ENCODE results near the gene ADGRF3.
"Not testable (repeated sequence)": the region's sequence is repeated elsewhere in the genome, so short reads cannot be mapped to it uniquely, and the experiment has no call there.

Gene ADGRF3

DNA sequence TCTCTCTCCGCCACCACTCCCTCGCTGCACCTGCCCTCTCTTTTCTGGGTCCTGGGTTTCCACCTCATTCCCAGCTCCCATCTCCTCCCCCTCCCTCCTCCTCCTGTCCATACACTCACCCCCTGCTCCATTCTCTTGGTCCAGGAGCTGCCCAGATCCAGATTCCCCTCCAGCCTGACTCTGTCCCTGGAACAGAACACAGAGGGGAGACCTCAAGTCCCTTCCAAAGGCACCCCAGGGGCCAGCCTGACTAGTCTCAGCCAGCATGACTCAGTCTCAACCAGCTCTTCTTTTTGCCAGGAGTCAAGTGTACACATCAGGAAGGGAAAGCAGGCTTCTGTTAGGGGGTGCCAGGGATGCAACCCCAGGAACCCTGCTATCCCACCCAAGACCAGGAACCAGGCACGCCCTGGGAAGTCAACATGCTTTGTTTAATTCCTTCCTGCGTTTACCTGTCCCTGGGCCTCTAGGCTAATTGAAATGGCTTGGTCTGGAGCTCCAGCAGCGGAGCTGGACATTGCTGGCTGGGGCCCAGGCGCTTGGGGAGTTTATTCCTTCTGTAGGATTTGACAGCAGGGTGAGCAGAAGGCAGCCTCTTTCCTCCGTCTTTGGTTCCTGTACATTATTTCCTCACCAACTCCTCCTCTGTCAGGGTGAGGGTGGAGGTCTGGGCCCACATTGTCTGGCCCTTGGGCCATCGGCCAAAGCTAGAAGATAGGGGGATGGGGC lies 29.0 kb downstream of the ADGRF3 start:
- DNase-seq (ENCODE audit: low read depth): no peak

DNA sequence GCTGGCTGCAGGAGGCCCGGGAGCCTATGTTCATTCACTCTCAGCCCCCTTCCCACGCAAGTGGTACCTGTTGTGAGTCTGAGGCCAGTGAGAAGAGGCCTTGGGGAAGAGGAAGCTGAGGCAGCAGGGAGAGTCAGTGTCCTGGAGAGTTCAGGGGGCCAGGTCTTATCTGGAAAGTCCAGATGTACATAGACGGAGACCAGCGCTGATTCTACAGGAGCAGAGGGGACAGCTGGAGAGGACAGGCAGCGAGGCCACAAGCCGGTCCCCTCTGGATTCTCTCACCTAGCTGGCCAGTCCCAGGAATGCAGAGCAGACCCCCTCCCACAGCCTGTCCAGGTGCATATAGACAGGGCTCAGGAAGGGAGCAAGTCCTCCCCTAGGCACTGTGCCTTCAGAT lies 29.7 kb downstream of the ADGRF3 start:
- DNase-seq (ENCODE audit: low read depth): no peak

DNA sequence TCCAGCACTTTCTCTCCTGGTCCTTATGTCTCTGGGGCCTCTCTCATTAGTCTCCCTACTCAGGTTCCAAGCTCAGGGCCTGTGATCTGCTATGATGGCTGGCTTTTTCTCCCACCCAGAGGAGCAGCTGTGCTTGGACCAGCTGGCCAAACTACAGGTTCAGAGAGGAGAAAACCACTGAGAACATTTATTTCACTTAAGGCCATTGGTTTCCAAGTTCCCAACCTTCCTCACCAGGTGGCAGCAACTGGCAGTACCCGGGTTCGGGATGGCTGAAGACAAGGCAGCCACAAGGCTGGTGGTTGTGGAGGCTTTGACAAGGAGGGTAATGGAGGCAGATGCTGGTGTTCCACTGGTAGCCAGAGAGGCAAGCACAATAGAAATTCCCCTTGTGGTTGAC lies 30.5 kb downstream of the ADGRF3 start:
- DNase-seq (ENCODE audit: low read depth): no peak

DNA sequence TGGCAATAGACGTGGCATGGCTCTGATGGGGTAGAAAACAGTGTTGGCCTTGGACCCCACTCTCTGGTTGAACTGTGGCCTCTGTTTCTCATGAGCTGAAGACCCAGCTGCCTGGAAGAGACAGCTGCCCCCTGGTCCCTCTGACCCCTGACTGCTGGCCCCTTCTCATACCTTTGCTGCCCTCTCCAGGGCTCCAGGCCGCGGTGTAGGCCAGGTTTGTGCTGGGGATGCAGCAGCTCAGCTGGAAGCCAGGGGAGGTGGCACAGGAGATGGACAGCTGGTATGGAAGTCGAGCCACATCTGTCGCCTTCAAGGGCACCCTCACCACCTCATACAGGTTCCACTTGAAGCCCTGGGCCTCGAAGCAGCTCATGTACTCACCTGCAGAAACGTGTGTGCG lies 32.3 kb downstream of the ADGRF3 start:
- DNase-seq (ENCODE audit: low read depth): no peak

DNA sequence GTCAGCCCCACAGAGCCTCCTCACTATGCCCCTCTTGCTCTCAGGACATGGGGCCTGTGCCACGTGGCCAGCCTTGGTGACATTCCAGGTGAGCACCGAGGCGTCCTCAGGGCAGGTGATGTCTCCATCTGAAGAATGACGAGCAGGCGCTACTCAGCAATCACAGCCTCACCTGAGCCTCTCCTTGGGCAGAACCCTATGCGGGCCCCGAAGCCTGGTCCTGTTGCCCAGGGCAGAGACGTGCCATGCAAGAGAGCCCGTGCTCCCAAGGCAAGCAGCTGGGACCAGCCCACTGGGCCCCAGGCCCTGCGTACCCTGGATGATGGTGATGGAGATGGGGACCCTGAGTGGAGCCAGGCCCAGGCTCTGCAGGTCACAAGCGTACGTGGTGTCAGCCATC lies 33.1 kb downstream of the ADGRF3 start:
- DNase-seq (ENCODE audit: low read depth): no peak

DNA sequence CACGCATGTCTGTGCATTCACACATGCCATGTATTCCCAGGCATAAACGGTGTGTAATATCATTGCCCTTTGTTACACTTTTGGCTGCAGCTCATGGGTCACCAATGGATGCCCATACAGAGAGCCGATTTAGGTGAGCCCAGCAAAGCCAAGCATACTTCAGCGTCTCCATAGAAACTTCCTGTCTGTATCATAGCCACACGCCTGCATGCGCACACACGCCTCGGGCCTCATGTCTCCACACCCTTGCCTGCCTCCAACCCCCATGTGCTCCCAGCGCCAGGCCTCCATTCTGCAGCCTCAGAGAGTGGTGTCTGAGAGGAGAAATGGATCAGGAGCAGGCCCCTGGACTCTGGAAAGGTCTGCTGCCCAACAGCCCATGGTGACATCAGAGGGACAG lies 34.1 kb downstream of the ADGRF3 start:
- DNase-seq (ENCODE audit: low read depth): no peak

DNA sequence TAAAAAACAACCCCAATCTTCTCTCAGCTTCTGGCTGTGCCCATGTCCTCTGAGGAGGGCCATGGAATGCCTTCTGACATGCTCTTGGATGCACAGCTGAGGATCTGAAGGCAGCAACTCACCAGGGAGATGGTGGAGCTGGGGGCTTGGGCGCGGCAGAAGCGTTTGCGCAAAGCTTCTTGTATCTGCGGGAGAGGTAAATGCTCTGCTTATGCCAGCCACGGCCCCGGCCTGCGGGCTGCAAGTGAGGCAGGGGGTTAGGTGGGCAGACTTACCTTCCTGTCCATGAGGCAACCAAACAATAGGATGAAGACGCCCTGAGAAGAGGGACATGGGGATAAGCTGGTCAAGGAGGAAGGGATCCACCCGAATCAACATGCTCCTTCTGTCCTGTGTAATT lies 36.7 kb downstream of the ADGRF3 start:
- DNase-seq (ENCODE audit: low read depth): no peak

DNA sequence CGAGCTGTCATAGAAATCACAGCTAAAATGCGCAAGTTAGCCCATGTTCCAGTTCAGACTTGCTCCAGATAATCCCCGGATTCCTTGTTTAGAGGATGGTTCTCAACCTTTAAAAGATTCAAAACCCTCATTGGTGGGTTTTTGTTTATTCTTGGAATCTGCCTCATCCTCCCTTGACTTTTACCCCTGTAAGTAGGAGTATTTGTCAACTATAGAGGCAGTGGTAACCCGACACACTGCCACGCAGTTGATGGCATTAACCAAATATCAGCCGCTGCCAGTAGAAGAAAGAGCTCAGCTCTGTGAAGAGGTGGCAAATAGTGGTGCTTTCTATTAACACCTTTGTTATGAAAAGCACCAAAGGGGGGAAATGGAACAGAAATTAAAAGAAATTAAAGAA lies 41.0 kb downstream of the ADGRF3 start:
- DNase-seq (ENCODE audit: low read depth): no peak

DNA sequence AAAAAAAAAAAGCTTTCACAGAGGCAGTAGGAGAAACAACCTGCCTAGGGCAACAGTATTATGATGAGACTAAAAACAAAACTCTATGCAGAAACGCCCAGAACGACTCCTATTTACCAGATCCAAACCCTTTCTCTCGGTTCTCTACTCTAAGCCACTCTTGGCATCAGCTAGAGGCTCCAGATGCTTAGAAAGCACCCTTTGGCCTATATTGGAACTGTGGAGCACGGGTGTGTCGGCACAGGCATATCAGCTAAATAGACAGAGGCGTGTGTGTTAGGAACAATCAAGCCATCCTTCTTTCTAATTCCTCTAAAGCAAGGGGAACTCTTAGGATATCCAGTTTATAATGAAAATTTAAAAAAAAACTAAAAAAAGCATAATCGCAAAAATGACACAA lies 41.5 kb downstream of the ADGRF3 start:
- DNase-seq (ENCODE audit: low read depth): not testable (repeated sequence)

DNA sequence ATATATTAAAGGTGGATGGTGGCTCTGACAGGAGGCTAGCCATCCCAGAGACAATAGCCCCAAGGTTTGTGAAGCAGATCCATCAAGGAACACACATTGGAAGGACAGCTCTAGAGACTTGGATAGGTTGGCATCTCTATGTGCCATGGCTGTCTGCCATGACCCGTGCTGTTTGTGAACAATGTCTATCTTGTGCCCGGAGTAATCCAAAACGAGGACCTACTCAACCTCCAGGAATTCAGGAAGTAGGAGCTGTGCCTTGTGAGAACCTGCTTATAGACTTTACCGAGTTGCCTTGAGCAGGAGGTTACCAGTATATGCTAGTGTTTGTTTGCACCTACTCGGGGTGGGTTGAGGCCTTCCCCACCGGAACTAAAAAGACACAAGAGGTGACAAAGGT lies 43.7 kb downstream of the ADGRF3 start:
- DNase-seq (ENCODE audit: low read depth): no peak

DNA sequence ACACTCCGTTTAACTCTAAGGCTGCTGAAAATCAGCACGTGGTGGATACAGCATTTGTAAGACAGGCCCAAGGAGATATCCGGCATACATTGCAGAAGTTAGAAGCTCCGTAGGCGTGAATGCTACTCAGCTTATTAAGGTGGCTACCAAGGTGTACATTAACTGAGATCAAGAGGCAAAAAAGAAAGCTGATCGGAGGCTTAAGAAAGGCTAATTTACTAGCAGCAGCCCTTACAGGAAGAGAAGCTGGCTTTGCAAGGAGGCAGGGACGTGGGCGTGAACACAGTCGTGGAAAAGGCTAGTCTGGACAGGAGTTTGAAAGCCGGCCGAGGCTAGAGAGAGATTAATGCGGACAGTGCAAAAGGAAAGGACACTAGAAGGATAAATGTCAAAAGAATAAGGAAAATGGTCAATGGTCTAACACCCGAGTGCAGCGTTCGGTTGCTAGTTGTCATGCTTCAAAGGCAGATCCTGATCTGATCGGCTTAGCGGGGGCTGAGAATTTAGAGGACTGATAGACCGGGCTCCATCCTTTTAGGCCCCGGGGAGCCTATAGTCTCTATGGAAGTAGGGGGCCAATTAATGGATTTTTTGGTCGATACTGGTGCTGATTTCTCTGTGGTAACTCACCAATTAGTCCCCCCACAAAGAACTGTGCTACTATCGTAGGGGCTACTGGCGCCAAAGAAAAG lies 46.2 kb downstream of the ADGRF3 start:
- no peak for DNase-seq (ENCODE audit: low read depth)

DNA sequence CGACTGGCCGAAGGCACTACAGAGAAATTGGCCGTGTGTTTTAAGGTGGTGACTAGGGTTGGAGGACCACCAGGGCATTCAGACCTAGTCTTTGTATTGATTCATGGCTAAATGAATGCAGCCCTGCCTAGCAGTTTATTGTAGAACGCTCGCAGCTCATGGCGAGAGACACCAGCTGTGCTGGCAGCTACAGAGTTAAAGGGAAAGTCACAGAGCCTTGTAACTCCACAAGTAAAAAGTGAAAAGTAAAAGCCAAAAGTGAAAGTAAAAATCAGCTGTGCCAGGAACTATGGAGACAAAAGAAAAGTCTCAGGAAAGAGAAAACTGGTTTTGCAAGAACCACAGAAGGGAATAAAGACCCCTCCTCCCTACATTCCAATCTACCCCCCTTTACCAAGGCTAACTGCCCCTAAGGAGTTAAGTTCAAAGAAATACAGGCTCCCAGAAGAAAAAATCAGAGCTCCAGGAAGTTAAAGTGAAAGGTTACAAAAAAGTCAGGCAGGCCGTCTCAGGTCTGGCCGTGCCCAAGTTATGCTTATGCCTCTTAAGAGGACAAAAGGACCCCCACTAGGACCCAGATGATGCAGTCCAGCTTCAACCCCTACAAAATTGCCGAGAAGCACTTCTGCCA lies 47.0 kb downstream of the ADGRF3 start:
- DNase-seq (ENCODE audit: low read depth): no peak

DNA sequence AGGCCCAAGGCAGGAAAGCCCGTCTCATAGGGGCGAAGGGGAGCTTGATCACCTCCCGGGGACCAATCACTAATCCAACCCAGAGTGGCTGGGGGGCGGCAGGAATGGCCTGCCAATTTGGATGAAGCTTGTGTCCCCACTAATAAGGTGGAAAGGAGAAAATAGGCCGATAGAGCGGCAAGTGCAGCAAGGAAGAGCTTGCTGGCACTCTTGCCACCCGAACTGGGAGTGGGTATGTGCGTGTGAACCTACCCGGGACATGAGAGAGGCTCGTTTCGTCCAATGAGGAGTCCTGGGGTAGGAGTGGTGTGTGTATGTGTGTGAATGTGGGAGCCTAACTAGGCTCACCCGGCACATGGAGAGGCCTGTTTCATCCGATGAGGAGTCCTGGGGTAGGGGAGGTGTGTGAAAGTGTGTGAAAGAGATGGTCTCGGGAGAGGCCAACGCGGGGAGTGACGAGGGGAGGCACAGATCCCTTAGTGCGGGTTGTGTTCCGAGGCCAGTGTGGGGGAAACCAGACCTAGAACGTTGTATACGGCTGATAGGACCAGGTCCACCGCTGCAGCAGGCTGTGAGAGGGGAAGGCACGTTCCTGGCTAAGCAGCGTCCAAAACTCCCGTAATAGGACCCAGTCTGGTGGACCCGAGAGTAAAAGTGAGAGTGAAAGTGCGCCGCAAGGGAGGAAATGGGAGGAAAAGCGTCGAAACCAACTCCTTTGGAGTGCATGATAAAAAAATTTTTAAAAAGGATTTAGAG lies 47.8 kb downstream of the ADGRF3 start:
- peak; percentile 18 for DNase-seq (ENCODE audit: low read depth)

DNA sequence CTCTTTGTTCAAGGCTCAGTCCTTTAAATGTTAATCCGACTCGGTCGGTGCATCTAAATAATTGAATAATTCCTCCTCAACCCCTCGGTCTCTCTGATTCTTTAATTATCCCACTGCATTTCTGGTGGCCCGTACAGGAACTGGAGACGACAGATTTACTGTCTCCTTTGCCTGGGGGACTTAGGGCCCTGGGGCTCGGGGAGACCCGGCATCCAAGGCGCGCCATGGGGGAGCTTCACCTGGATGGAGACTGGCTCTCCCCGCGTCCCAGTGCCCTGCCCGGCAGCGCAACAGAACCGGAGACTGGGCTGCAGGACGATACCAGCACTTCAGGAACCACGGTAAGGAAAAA lies 48.3 kb downstream of the ADGRF3 start:
- no peak for DNase-seq (ENCODE audit: low read depth)

DNA sequence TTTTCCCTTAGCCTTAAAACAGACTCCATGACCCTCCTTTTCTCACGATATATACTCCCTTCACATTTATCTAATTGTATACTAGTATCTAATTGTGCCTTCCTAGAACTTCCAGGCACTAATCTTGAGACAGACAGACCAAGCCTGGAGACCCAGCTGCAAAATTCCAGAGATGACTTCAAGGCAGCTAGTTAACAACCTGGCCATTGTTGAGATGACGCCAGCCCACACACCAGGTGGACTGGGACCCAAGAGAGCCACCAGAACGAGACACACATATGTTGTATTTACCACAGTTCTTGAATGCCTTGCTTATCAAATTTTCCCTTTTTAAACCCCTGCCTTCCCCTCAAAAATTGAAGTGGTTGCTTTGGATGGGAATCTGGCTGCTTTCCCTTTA lies 49.5 kb downstream of the ADGRF3 start:
- DNase-seq (ENCODE audit: low read depth): no peak

DNA sequence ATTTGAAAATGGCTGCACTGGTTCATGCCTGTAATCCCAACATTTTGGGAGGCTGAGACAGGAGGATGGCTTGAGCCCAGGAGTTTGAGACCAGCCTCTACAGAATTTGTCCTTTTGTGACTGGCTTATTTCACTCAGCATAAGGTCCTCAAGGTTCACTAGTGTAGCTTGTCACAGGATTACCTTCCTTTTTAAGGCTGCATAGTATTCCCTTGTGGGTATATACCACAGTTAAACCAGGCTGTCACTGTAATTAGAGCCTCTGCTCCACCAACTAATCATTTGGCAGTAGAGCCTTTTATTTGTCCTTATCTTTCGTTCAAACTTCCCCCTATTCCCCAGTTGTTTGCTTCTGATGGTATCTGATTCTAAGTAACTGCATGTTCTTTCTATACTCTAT lies 51.1 kb downstream of the ADGRF3 start:
- DNase-seq (ENCODE audit: low read depth): no peak

DNA sequence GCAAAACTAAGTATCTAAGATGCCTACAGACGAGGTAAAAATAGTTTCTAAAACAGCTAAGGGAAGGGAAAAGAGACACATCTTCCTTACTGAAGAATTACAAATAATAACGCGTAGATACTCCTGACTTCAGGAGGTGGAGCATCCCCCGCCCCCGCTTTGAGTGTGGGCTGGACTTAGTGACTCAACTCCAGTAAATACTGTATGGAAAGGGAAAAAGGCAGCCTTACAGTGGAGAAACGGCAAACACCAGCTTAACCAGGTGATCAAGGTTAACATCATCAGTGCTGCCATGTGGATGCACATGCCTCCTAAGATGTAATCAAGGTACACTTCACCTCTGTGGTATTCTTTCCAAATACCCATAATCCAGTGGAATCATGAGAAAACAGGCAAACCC lies 53.9 kb downstream of the ADGRF3 start:
- no peak for DNase-seq (ENCODE audit: low read depth)

DNA sequence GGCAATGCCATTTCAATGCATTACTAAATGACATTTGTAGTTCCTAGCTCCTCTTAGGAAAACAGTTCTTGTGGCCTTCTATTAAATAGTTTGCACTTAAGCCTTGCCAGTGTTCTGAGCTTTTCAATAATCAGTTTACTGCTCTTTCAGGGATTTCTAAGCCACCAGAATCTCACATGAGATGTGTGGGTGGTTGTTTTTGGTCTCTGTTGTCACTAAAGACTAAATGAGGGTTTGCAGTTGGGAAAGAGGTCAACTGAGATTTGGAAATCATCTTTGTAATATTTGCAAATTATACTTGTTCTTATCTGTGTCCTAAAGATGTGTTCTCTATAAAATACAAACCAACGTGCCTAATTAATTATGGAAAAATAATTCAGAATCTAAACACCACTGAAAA lies 56.6 kb downstream of the ADGRF3 start:
- DNase-seq (ENCODE audit: low read depth): no peak

DNA sequence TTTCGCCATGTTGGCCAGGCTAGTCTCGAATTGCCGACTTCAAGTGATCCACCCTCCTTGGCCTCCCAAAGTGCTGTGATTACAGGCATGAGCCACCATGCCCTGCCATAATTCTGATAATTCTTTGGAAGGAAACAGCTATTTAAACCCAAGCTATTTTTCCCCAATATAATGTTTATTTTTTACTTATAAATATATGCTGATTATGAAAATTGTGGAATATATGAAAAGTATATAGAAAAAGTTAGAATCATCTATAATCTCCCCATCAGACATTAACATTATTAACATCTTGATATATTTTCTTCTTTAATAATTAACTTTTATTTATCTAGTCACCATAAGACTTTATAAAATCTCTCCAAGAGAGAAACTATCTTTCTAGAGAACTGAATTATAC lies 60.7 kb downstream of the ADGRF3 start:
- DNase-seq (ENCODE audit: low read depth): no peak

DNA sequence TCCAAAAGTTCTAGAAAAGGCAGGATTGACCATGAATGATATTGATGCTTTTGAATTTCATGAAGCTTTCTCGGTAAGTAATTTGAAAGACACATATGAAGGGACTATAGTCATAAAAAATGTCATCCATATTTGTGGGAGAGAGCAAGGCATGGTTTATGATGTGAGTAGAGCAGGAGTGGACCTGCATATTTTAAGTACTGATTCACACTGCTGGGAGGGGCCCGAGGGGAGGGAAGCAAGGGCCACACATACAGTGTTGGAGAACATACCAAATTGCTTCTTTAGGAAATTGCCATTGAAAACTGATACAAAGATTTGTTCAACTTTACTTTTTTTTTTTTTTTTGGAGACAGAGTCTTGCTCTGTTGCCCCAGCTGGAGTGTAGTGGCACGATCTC lies 62.5 kb downstream of the ADGRF3 start:
- DNase-seq (ENCODE audit: low read depth): no peak

DNA sequence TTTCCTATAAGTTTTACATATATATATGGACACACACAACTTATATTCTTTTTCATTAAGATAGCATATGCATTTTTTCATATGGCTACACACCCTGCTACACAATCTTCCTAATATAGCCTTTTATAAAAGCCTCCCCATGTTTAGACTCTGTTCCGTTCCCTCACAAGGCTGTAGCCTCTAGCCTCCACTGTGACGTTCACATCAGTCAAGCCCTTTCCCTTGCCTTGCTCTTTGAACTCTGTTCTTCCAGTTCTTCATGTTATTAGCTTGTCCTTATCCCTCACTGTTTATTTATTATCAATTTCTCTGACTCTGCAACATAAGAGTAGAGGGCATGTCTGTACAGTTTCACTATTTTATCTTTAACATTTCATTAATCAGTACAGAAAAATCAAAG lies 63.0 kb downstream of the ADGRF3 start:
- no peak for DNase-seq (ENCODE audit: low read depth)

DNA sequence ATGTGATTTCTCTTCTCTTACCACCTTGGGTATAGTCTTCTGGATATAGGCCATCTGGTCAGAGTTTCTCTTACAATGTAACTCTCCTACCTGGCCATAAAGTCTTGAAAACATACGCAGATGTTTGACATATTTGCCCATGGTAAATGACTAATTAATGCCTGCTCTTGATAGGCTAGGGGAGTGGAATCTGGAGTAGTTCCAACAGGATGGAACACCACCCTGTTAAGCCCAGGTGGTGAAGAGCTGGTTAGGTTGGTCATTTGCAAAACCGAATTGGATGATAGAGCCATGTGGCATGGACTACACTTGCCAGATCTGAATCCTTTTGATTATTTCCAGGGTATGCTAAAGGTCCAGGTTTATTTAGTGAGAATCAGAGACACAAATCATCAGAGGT lies 65.4 kb downstream of the ADGRF3 start:
- no peak for DNase-seq (ENCODE audit: low read depth)

DNA sequence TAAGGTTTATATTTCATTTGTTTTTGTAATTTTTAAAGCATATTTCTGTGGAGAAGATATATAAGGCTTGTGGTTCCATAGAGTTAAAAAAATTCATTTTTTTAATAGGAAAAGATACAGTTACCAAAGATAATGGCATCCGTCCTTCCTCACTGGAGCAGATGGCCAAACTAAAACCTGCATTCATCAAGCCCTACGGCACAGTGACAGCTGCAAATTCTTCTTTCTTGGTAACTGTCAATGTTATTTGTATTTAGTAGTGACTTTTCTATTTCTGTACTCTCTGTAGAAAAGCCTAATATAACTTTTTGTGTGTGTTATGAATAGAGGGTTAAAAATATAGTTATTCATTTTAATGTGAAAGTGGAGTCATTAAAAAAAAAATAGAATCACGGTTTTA lies 66.7 kb downstream of the ADGRF3 start:
- DNase-seq (ENCODE audit: low read depth): no peak
